SK-N-MC (cell line): ENCODE results near the gene GRK6.

Experiments used
- EZH2 ChIP-seq: fragments of 200-600 bp; sonication (generic); IDR thresholded peaks from one replicate; pipeline ENCODE4 v1.6.1; 2017; ENCODE audit warnings: antibody characterized with exemption
- FOXP2 ChIP-seq: optimal IDR thresholded peaks from 2 replicates; pipeline ENCODE3; 2011; ENCODE audit warnings: mild to moderate bottlenecking, moderate library complexity; ENCODE audit not compliant: insufficient read depth; ENCODE audit errors: extremely low read length, control extremely low read depth
- POLR2AphosphoS5 ChIP-seq: IDR thresholded peaks from 2 replicates; pipeline ENCODE4 v1.6.1; 2012; ENCODE audit warnings: mild to moderate bottlenecking, low read depth, low read length, borderline replicate concordance

GRCh38 chr5:177490311-177490991 lies 64.0 kb downstream of the GRK6 start:
- TF ChIP-seq EZH2 = no peak
- TF ChIP-seq POLR2AphosphoS5 = peak; percentile 22; the same call in 1 of the 2 replicates
- TF ChIP-seq FOXP2 = no peak
